Esophagus squamous epithelium (tissue), 4 donors: Measurements from ENCODE around the gene HHEX.

Source experiments
- CTCF ChIP-seq, 6 experiments: fragments of 450-650 bp in 4 of 6; fragments of 200-600 bp in 2 of 6; sonication (generic) in 2 of 6; IDR thresholded peaks; one replicate each; pipeline ENCODE4 v1.5.1; 2016 to 2019; ENCODE audit warnings: antibody characterized with exemption in 6 of 6, mild to moderate bottlenecking in 4 of 6, moderate library complexity in 4 of 6
- POLR2A ChIP-seq, 4 donors: fragments of 450-650 bp; IDR thresholded peaks; one replicate each; pipeline ENCODE4 v1.6.1; 2017; ENCODE audit warnings: antibody characterized with exemption in 4 of 4, mild to moderate bottlenecking in 4 of 4, moderate library complexity in 3 of 4

- TF ChIP-seq POLR2A (IDR thresholded peaks at IDR 0.05) (no peak), CTCF (IDR thresholded peaks at IDR 0.05) (no peak)
These were observed 25.1 kb downstream of the HHEX start for GRCh38 chr10:92714872-92715271.
